GM15510 (cell line): ENCODE measurements around the gene MASTL.

ENCODE experiments used
- POLR2A ChIP-seq: IDR thresholded peaks from 3 replicates; pipeline ENCODE4 v1.6.1; 2011; ENCODE audit warnings: borderline replicate concordance; ENCODE audit not compliant: insufficient read length; ENCODE audit errors: extremely low read depth

MASTL gene

GRCh38 chr10:27192284-27192683, 37.1 kb downstream of the MASTL start:
- TF ChIP-seq POLR2A = no peak

DNA sequence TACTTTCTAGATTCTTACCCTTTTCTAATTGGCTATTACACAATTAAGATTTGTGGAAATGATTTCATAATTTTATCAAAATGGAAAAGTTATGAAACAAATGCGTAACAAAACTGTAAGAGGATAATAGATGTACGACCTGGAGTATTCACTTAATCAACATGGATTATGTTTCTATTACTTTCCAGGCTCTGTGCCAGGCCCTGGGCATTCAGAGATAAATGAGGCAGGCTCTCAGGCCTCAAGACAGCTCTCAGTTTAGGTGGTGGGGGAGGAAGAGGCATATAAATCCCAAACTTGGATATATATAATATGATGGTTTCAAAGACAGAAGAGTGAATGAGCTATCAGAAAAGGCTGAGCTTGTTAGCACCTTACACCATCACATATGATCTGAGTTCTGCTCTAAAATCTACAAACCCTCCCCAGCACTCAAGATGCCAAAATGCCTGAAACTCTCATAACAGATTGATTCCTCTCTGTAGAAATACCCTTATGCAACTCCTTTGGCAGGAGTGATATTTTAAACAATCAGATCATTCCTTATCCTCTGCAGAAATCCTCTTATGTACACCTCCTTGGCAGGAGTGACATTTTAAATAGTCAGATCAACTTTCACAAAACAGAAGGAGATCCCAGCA, 42.9 kb downstream of the MASTL start:
- no peak for TF ChIP-seq POLR2A

GRCh38 chr10:27203806-27204205, 48.7 kb downstream of the MASTL start:
- no peak for TF ChIP-seq POLR2A

GRCh38 chr10:27207350-27207749, 52.2 kb downstream of the MASTL start:
- TF ChIP-seq POLR2A = no peak

- no peak for TF ChIP-seq POLR2A
These were observed 68.8 kb downstream of the MASTL start for GRCh38 chr10:27223964-27224363.

GRCh38 chr10:27225011-27225590, 69.9 kb downstream of the MASTL start:
- TF ChIP-seq POLR2A = no peak

- no peak for TF ChIP-seq POLR2A
These were observed 70.6 kb downstream of the MASTL start for GRCh38 chr10:27225642-27226257.

DNA sequence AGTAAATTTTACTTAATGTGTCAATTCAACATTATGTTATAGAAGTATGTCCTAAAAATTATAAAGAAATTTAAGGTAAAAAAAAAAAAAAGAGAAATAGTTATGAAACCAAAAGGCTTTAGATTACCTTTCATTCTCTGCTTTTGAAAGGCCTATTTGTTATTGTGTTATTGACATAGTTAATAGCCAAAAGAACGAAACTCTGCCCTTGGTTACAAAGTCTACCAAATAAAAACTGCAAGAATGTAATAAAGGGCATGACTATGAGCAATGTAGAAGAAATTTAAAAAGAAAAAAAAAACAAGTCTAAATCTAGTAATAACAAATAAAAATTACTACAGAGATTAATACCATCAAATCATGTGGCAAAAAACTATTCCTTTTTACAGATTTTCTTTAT, 74.9 kb downstream of the MASTL start:
- TF ChIP-seq POLR2A = no peak

DNA sequence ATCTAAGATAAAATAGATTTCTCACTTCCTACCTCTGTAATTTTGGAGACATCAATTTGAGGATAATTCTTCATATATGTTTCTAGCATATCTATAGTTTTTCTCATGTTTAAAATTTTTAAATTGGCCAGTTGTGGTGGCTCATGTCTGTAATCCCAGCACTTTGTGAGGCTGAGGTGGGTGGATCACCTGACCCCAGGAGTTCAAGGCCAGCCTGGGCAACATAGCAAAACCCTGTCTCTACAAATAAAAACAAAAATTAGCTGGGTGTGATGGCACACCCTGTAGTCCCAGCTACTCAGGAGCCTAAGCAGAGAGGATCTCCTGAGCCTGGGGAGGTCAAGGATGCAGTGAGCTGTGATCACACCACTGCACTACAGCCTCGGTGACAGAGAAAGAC, 80.6 kb downstream of the MASTL start:
- TF ChIP-seq POLR2A = no peak
